Activated CD8-positive, alpha-beta T cell treated with anti-CD3 and anti-CD28 coated beads for 36 hours (primary cell): ENCODE results near the gene TRIO. TPM values are rescaled to one million over a fixed set of nuclear protein-coding genes. Genes with fewer than 3 reads are reported as not detected.

ENCODE experiments used
- ATAC-seq: fragments of 200-7000 bp; cut with Tn5 transposase; one replicate; pipeline ENCODE4 v1.10.0; 2021; ENCODE audit warnings: mild to moderate bottlenecking, moderate library complexity
- CTCF ChIA-PET: fragments of 350-600 bp; sonication (Branson Sonifier 250); formaldehyde crosslinking; loops from one replicate; lab custom pipeline; 2021; ENCODE audit warnings: antibody characterized with exemption; lab: Charles Lee
- POLR2A ChIA-PET: fragments of 350-600 bp; sonication (Branson Sonifier 250); formaldehyde crosslinking; loops from one replicate; lab custom pipeline; 2021; ENCODE audit warnings: antibody characterized with exemption; lab: Charles Lee
- DNase-seq: peaks from one replicate; pipeline ENCODE4 v3.0.0-alpha.2; 2020
- H3K27ac Mint-ChIP-seq: one replicate; pipeline ENCODE4 v1.8.0; 2021; ENCODE audit warnings: mild to moderate bottlenecking, mixed read lengths
- H3K27me3 Mint-ChIP-seq: one replicate; pipeline ENCODE4 v1.8.0; 2021; ENCODE audit warnings: mixed read lengths
- H3K36me3 Mint-ChIP-seq: one replicate; pipeline ENCODE4 v1.8.0; 2021; ENCODE audit warnings: low read depth, mixed read lengths
- H3K4me1 Mint-ChIP-seq: one replicate; pipeline ENCODE4 v1.8.0; 2021; ENCODE audit warnings: low read depth, mixed read lengths
- H3K4me3 Mint-ChIP-seq: one replicate; pipeline ENCODE4 v1.8.0; 2021; ENCODE audit warnings: mild to moderate bottlenecking, moderate library complexity, mixed read lengths
- H3K9me3 Mint-ChIP-seq: one replicate; pipeline ENCODE4 v1.8.0; 2021; ENCODE audit warnings: mixed read lengths
- CTCF ChIP-seq: fragments of 200-600 bp; IDR thresholded peaks from one replicate; pipeline ENCODE4 v1.8.0; 2022; ENCODE audit warnings: antibody characterized with exemption, mild to moderate bottlenecking
- intact Hi-C: fragments of 100-400 bp; cut with micrococcal nuclease; formaldehyde crosslinking; loops from one replicate; pipeline ENCODE4 v1.10.0; 2022
- total RNA-seq, 2 experiments: library from RNA; stranded (reverse); gene quantifications; one replicate each; pipeline ENCODE4 v1.2.3, GENCODE V29; 2021

TRIO gene
- total RNA-seq, 2 experiments from 2014 or later, result 11.4 to 11.5 TPM

DNA sequence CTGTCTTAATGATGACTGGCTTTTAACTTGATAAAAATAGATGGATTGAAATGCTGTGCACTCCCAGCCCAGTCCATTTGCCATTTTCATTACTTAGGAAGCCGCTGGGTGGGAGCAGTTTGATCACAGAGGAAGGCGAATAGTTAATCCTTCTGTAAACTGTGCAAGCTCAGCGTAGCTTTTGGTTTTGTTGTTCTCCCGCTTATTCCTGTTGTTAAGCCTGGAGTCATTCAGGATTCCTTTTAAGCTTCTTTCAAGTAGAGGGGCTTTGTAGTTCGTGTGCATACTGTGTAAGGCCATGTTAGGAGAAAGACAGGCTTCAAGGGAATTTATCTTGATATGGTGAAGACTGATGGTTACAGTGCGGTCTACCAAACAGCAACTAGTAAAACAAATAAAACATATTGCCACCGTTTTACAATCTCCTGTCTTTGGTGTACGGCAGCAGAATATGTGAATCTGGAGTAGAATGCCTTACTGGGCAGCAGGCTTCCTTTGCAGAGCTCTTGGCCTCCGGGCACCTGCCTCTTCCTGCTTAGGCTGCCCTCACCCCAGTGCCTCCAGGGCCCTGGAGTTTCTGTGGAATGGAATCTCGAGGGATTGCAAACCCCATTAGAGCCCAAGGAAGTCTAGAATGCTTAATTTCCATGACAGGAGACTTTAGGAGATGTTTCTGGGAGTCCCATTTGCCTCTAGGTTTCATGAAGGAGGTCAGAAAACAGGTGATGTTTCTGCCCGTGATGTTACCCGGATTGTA lies 141.4 kb downstream of the TRIO start:
- Mint-ChIP-seq H3K36me3 (no peaks in the 10 kb centered on the region), H3K27ac (no peak overlapping the region)
- ATAC-seq, result no peak

DNA sequence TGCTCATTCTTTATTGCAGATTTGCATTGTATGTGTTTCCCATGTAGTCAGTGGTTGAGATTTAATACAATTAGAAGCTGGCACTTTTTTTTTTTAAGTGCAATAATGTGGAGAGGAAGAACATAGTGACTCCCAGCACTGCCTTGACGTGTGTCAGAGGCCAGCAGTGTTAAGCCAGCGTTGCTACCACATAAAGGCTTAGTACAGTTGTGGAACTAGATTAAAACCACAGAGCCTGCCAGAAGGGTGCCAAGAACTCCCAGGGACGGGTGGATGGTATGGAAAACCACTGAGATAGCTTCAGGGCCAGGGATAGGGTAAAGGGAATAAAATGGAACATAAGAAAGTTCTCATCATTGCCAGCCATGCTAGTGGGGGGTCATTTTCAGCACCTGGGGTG lies 142.9 kb downstream of the TRIO start:
- no peak for DNase-seq
- TF ChIP-seq CTCF, result no peak
- CTCF ChIA-PET, result no interaction called here
- Mint-ChIP-seq H3K4me3 (no peak overlapping the region), H3K36me3 (no peaks in the 10 kb centered on the region), H3K4me1 (peaks cover 3% of the 10 kb centered on the region), H3K27ac (no peak overlapping the region), H3K27me3 (no peaks in the 10 kb centered on the region), H3K9me3 (no peaks in the 10 kb centered on the region)
- ATAC-seq, result no peak
- POLR2A ChIA-PET, result no interaction called here
- intact Hi-C loops, result no loop called here

More for the DNA sequence above, 141.4 kb downstream of the TRIO start:
- Mint-ChIP-seq H3K4me3 (no peak overlapping the region), H3K4me1 (peaks cover 3% of the 10 kb centered on the region), H3K9me3 (no peaks in the 10 kb centered on the region), H3K27me3 (no peaks in the 10 kb centered on the region)
- DNase-seq, result no peak
- CTCF ChIA-PET, result no interaction called here
- intact Hi-C loops, result no loop called here
- POLR2A ChIA-PET, result no interaction called here
- no peak for TF ChIP-seq CTCF

GRCh38 chr5:14286574-14287421 lies 143.7 kb downstream of the TRIO start:
- ATAC-seq (no peak), DNase-seq (no peak)
- Mint-ChIP-seq H3K27me3 (no peaks in the 10 kb centered on the region), H3K9me3 (no peaks in the 10 kb centered on the region), H3K36me3 (no peaks in the 10 kb centered on the region), H3K4me3 (no peak overlapping the region), H3K27ac (no peak overlapping the region), H3K4me1 (no peaks in the 10 kb centered on the region)
- TF ChIP-seq CTCF, result no peak
- intact Hi-C loops, result no loop called here
- ChIA-PET CTCF (interaction anchor here (1.2 kb wide), 1 partner anchor 16 kb away, joined by 5 read pairs; no protein-coding TSS in a partner anchor), POLR2A (interaction anchor here (0.6 kb wide), 1 partner anchor 881 kb away, joined by 4 read pairs; no protein-coding TSS in a partner anchor)

DNA sequence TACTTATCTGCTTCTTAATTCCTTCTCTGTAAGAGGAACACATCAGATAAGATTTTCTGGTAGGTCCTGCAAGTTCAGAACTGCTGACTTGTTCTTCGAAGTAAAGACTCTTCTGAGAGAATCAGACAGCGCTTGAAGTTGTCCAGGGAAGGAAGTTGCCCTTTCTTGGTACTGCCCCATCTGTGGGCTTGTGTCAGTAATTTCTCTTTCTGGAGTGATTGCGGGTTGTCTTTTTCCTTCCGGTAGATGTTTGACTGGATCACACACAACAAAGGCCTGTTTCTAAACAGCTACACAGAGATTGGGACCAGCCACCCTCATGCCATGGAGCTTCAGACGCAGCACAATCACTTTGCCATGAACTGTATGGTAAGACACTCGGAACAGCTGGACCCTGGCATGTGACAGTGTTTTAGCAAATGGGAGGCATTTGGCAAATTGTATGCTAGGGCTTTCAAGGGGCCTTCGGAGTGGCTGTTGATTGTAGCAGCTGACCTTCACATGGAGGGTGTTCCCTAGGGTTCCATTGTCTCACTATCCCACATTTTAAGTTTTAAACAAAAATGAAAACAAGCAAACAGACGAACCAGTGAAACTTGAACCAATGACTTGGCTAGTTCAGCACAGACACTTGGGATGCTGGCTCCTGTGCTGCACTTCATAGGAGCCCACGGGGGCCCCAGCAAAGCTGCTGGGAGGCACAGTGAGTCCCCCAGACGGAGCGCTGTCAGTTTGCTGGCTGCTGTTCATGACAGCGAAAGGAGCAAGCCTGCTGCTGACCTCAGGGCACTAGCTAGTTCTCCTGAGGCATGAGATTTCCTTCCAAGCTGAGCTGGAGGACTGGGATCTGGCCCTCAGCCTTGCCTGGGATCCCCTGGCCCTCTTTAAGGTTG lies 149.9 kb downstream of the TRIO start:
- Mint-ChIP-seq H3K4me3 (no peak overlapping the region), H3K9me3 (no peaks in the 10 kb centered on the region), H3K27me3 (no peaks in the 10 kb centered on the region), H3K27ac (no peak overlapping the region), H3K4me1 (no peaks in the 10 kb centered on the region), H3K36me3 (no peaks in the 10 kb centered on the region)
- ChIA-PET POLR2A (no interaction called here), CTCF (no interaction called here)
- intact Hi-C loops, result no loop called here
- ATAC-seq, result no peak
- no peak for DNase-seq
- no peak for TF ChIP-seq CTCF
